ENCODE measurements around the gene THSD7B. TPM values are rescaled to one million over a fixed set of nuclear protein-coding genes. Genes with fewer than 3 reads are reported as not detected.

Gene THSD7B
- total and polyA plus RNA-seq, 10 donors, result 0.02 to 0.17 (median 0.09) TPM; not detected in 7

- intact Hi-C loops (cut with DNase I; ENCODE audit: low total_unique reads), result no loop called here
These were observed 386.4 kb downstream of the THSD7B start for GRCh38 chr2:137151731-137152130.

GRCh38 chr2:137154946-137155345 lies 389.6 kb downstream of the THSD7B start:
- intact Hi-C loops (cut with DNase I; ENCODE audit: low total_unique reads), result no loop called here
- Histone ChIP-seq H3K27me3 (replicated peaks in 1 of 7) (no peaks in the 10 kb centered on the region), H3K36me3 (no peaks in the 10 kb centered on the region), H3K4me3 (no peak overlapping the region), H3K9me3 (no peaks in the 10 kb centered on the region), H3K4me1 (no peaks in the 10 kb centered on the region), H3K27ac (no peak overlapping the region)
- DNase-seq, result no peak
- 88 to 97% (median 95%) methylated on average over 1 of the region's 1 CpG for WGBS, 5 donors
- TF ChIP-seq POLR2A (IDR thresholded peaks at IDR 0.05) (no peak), POLR2AphosphoS5 (IDR thresholded peaks at IDR 0.05) (no peak), CTCF (IDR thresholded peaks at IDR 0.05 in 8 of 11, conservative IDR thresholded peaks at IDR 0.05 in 3 of 11) (no peak)

More at GRCh38 chr2:137151731-137152130, 386.4 kb downstream of the THSD7B start:
- TF ChIP-seq POLR2A (IDR thresholded peaks at IDR 0.05), result no peak
- TF ChIP-seq CTCF (IDR thresholded peaks at IDR 0.05 in 8 of 11, conservative IDR thresholded peaks at IDR 0.05 in 3 of 11), result no peak
- TF ChIP-seq POLR2AphosphoS5 (IDR thresholded peaks at IDR 0.05), result no peak
- Histone ChIP-seq H3K4me1 (no peaks in the 10 kb centered on the region), H3K27me3 (replicated peaks in 1 of 7) (no peaks in the 10 kb centered on the region), H3K27ac (no peak overlapping the region), H3K9me3 (no peaks in the 10 kb centered on the region), H3K4me3 (no peak overlapping the region), H3K36me3 (no peaks in the 10 kb centered on the region)
- no peak for DNase-seq
- 81 to 94% (median 90%) methylated on average over 2 of the region's 2 CpGs for WGBS, 5 donors

GRCh38 chr2:137155356-137156104 lies 390.2 kb downstream of the THSD7B start:
- WGBS, 5 donors, result 77 to 88% (median 86%) methylated on average over 4 of the region's 4 CpGs
- H3K27me3 ChIP-seq (replicated peaks in 1 of 7), result no peaks in the 10 kb centered on the region
- no peaks in the 10 kb centered on the region for H3K9me3 ChIP-seq
- H3K4me1 ChIP-seq, result no peaks in the 10 kb centered on the region
- no peak overlapping the region for H3K4me3 ChIP-seq
- intact Hi-C loops (cut with DNase I; ENCODE audit: low total_unique reads), result no loop called here
- TF ChIP-seq POLR2A (IDR thresholded peaks at IDR 0.05) (no peak), POLR2AphosphoS5 (IDR thresholded peaks at IDR 0.05) (no peak), CTCF (IDR thresholded peaks at IDR 0.05 in 8 of 11, conservative IDR thresholded peaks at IDR 0.05 in 3 of 11) (no peak)
- DNase-seq, result no peak
- no peak overlapping the region for H3K27ac ChIP-seq
- no peaks in the 10 kb centered on the region for H3K36me3 ChIP-seq

- Histone ChIP-seq H3K4me3 (no peak overlapping the region), H3K36me3 (no peaks in the 10 kb centered on the region), H3K4me1 (no peaks in the 10 kb centered on the region), H3K27ac (no peak overlapping the region), H3K27me3 (replicated peaks in 1 of 7) (no peaks in the 10 kb centered on the region), H3K9me3 (no peaks in the 10 kb centered on the region)
- intact Hi-C loops (cut with DNase I; ENCODE audit: low total_unique reads), result no loop called here
- 74 to 91% (median 84%) methylated on average over 4 of the region's 4 CpGs for WGBS, 5 donors
- TF ChIP-seq CTCF (IDR thresholded peaks at IDR 0.05 in 8 of 11, conservative IDR thresholded peaks at IDR 0.05 in 3 of 11) (no peak), POLR2AphosphoS5 (IDR thresholded peaks at IDR 0.05) (no peak), POLR2A (IDR thresholded peaks at IDR 0.05) (no peak)
- no peak for DNase-seq
These were observed 391.0 kb downstream of the THSD7B start for GRCh38 chr2:137156221-137156844.

Data from spleen (tissue), 11 donors.